Measurements from ENCODE around the gene TECPR1.
"Not testable (repeated sequence)": the region's sequence is repeated elsewhere in the genome, so short reads cannot be mapped to it uniquely, and the experiment has no call there.

TECPR1 gene

DNA sequence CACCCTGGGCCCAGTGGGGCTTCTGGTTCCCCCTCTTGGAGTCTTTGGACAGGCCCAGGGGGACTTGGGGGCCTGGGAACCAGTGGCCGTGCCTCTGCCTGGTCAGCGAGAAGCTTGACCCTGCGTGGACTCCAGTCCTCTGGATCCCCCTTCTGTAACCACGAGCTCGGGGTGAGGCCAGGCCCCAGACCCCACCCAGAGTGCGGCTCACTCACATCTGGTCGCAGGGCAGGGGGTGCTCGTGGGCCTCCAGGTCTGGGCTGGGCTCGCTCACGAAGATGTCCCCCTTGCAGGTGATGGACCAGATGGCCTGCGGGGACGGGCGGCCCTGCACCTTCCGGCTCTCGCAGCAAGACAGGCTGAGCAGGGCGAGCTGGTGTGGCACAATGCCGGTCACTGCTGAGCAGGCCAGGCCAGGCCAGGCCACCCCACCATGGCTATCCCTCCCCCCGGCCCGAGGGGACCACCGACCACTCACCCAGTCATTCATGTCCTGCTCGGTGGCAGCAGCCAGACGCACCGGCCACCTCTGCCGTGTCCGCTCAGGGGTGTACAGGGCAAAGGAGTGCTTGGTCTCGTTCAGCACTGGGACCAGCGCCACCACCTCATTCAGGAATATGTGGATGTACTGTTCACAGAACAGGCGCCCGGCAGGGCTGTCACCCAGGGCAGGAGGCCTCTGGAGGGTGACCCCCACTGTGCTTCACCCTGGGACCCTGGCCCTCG, 21.1 kb downstream of the TECPR1 start:
- in situ Hi-C loops (cut with HindIII; ENCODE audit: low sequenced_read_pairs): no loop called here

DNA sequence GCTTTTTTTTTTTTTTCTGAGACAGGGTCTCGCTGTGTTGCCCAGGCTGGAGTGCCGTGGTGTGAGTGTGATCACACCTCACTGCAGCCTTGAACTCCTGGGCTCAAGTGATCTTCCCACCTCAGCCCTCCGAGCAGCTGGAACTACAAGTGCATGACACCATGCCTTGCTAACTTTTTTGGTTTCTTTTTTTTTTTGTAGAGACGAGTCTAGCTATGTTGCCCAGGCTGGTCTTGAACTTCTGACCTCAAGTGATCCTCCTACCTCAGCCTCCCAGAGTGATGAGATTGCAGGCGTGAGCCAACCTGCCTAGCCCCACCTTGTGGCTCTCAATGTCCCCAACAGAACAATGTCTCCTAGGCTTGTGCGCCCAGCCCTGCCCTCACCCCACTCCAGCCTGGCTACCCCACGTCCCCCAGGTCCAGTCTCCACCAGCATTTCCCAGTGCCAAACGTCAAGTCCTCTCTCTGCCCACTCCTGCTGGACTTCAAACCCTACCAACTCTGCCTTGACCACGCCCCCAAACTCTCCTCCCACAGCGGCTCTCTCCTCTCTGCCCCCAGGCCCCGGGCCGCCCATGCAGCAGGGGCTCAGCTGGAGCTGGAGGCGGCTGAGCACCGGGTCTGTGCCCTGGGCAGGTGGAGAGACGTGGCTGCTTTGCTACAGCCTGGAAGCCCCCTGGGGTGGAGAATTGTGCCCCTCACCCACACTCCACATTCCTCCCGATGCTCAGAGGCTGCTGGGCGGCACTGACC, 21.9 kb downstream of the TECPR1 start:
- in situ Hi-C loops (cut with HindIII; ENCODE audit: low sequenced_read_pairs): no loop called here

DNA sequence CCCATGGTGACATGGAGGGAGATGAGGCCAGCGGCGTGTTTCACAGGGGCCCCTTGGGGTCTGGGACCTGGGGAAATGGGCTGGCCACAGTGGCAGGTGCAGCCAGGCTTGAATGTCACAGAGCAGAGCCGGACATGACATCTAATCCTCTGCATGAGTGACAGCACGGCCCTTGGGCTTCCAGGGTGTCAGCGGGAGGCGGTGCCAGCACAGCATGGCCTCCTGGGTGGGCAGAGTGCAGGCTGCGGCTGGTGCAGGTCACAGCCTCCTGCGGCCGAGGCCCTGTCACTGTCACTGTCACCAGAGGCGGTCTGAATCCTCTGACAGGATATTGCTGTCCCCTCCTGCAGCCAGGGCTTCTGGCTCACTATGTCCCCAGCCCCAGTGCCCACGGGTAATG, 22.6 kb downstream of the TECPR1 start:
- in situ Hi-C loops (cut with HindIII; ENCODE audit: low sequenced_read_pairs): no loop called here

DNA sequence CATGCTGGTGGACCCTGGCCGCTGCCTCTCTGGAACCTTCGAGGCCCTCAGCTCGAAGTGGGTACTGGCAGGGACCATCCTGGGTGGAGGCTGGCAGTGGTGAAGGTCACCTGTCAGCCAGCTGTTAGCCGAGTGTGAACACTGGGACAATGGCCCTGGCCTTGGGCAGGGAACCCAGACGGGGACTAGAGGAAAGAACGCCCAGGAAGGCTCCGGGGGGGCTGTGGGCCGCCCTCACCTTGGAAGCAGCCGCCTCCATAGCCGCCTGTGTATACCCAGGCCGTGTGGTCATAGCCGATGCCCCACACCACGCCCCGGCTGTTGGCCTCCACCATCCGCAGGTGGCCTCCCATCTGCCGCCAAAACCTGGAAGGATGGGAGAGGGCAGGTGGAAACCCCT, 23.2 kb downstream of the TECPR1 start:
- in situ Hi-C loops (cut with HindIII; ENCODE audit: low sequenced_read_pairs): no loop called here

DNA sequence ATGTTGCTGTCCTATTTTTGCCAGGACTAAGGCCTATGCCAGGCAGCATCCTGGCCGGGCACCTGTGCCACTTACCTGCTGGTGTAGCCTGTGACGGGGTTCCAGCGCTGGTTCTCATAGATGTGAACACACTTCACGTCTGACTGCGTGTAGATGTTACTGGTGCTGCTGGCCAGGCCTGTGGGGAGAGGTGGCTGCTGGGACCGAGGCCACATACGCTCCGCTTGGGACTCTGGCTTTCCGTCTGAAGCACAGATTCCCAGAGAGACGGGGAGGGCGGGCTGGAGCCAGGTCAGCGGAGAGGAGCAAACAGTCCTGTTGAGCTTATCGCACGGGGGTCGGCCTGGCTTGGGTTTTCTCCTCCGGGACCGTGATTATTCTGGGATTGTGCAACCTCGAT, 24.1 kb downstream of the TECPR1 start:
- in situ Hi-C loops (cut with HindIII; ENCODE audit: low sequenced_read_pairs): no loop called here

DNA sequence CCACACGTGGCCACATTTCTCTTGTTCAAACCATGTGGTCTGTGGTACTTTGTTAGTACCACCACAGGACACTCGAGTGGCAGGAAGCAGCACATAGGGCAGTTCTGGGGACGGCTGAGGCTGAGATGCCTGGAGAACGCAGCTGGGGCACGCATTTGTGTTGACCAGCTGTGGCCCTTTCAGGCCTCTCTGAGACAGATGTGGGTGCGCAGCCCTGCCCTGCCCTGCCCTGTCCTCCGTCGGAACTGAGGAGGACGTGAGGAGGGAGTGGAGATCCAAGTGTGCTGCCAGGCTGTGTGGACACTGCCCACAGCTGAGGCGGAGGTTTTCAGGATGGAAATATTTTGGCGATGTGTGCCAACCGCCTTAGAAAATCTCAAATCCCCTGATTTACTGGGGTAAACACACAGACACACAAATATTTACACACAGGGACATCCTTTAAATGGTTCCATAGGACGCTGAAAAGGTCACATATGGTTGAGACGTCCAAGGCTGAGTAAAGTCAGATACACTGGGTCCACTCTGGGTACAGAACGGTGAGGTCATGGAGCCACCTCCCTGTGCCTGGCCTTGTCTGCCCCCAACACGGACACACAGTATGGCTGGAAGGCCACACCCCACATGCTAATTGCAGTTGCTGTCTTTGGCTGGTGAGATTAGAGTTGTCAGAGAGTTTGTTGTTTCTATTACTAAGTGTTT, 26.0 kb downstream of the TECPR1 start:
- in situ Hi-C loops (cut with HindIII; ENCODE audit: low sequenced_read_pairs): no loop called here

DNA sequence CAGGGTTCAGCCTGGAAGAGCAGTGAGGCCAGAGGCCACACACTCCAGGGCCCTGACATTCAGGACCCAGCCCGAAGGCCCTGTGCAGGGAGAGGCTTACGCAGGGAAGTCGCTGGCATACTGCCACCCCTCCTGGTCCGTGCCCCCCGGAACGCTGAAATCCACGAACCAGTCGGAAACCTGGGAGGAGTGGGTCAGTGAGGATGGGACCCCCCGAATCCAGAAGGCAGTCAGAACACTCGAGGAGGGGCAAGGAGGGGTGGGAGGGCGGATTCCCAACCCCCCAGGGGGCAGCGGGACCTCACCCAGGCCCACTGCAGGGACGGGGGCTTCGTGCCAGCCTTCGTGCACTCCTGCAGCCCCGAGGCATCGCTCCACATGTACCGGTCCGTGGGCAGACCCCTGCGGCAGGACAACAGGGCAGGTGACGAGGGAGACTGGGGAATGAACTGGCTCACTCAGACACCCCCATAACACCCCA, 27.3 kb downstream of the TECPR1 start:
- in situ Hi-C loops (cut with HindIII; ENCODE audit: low sequenced_read_pairs): no loop called here

DNA sequence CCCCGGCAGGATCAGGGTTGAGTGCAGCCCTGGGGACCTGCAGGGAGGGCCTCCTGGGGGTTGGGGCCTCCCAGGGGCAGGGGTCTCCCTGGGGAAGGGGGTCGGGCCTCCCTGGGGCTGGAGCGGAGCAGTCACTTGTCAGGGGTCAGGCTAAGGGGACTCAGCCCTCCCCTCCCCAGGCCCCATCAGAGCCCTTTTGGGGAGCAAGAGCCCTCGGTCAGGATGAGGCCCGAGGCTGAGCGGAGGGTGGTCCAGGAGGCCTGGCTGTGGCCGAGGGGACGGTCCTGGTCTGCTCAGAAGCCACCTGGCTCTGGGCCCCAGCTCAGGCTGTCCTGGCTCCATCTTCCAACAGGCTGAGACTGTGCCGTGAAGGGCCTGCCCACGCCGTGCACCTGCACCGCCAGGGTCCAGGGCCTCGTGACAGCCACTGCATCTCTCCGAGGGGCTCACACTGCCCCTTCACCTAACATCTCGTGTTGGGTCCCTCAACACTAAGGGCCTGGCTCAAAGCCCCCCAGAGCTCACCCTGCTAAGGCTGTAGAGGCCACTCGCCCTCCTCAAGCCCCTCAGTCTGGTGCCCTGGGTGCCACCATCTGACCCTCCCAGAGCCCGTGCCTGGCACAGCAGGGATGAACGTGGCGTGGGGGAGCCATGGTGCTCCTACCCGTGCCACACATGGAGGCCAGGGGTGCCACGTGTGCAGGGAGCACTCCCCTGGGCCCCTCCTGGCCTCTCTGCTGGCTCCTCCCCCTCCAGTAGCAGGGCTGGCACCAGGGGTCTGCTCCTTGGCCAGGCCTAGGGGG, 27.9 kb downstream of the TECPR1 start:
- in situ Hi-C loops (cut with HindIII; ENCODE audit: low sequenced_read_pairs): no loop called here

DNA sequence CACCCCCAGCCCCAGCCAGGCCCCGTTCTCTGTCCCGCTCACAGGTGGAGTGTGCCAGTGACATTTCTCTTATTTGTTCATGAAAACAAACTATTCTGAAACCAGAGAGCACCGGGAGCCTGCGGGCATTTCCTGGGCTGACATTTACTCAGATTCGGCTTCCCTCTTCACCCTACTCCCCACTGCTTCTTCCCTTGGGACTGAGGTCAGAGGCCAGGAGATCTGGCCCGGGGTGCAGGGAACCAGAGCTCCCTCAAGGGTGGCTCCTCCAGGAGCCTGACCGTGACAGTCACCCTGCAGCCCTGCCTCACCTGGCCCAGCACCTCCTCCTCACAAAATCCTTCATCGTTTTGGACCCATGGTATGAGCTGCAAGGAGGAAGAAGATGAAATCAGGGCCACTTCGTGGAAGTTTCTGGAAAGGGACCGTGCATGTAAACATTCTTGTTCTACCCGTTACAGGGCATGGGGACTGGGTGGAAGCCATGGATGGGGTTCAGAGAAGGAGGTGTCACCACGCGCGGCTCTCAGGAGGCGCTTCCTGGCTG, 28.6 kb downstream of the TECPR1 start:
- in situ Hi-C loops (cut with HindIII; ENCODE audit: low sequenced_read_pairs): no loop called here

DNA sequence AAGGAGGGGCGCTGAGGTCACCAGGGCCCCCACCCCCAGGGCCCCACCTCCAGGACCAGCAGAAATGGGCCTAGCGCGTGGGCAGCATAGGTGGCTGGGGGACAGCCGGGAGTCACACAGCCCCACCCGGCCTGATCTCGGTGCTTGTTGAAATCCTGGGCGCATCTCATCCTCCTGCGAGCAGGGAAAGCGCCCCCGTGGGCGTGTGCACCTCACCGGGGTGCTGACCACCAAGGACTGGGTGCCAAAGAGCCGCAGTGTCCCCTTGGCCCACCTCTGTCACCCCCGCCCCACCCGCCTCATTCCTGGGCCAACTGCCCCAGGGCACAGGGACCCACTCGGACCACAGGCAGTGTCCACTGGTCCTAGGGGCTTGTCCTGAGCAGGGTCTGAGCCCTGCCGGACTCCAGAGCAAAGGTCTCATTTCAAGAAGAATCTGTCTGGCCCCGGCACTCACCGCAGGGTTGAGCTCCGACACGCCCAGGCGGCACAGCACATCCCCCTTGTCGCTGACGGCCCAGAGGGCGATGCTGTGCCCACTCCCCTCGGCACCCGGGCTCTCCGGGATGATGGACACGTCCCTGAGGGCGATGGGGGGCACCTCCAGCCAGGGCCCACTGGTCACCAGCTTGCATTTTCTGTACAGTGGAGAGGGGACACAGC, 29.4 kb downstream of the TECPR1 start:
- in situ Hi-C loops (cut with HindIII; ENCODE audit: low sequenced_read_pairs): no loop called here

DNA sequence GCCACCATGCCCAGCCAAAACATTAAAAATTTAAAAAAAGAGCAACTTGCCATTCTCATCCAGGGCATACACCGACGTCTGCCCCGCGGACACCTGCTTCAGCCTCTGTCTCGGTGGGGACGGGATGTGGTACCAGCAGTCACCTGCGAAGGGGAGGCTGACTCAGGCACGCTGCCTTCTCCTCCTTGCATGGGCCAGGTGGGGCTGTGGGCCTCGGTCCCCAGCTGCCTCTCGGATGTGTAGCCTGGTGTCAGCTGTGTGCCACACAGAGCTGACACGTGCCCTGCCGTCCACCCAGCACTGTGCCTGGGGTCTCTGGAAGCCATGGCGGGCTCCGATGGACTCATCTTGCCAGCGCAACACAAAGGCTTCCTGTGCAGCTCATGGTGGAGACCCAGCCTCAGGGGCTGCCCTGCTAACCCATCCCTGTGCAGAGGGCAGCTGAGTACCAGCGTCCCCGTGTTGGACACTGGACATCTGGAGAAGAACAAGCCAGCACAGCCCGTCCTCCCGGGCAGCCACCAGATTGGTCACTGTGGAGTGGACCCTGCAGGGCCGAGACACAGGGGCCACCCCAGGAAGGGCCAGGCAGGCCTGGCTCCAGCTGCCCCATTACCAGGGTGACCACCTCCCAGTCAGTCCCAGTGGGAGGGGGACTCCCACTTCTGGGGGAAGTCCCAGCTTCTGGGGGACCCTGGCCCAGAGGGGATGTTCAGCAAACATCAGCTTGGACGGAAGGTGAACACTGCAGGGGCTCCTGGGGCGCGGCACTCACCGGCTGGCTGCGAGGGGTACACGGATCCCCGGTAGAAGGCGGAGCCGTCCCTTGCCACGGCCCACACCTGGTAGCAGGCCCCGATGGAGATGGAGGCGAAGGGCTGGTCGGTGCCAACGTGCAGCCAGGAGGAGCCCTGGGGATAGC, 30.2 kb downstream of the TECPR1 start:
- in situ Hi-C loops (cut with HindIII; ENCODE audit: low sequenced_read_pairs): no loop called here

DNA sequence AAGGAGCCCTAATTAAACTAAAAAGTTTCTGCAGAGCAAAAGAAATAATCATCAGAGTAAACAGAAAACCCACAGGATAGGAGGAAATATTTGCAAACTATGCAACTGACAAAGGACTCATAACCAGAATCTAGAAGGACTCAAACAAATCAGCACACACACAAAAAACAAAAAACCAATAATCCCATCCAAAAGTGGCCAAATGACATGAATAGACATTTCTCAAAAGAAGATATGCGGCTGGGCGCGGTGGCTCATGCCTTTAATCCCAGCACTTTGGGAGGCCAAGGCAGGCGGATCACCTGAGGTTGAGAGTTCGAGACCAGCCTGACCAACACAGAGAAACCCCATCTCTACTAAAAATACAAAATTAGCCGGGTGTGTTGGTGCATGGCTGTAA, 32.6 kb downstream of the TECPR1 start:
- in situ Hi-C loops (cut with HindIII; ENCODE audit: low sequenced_read_pairs): not testable (repeated sequence)

DNA sequence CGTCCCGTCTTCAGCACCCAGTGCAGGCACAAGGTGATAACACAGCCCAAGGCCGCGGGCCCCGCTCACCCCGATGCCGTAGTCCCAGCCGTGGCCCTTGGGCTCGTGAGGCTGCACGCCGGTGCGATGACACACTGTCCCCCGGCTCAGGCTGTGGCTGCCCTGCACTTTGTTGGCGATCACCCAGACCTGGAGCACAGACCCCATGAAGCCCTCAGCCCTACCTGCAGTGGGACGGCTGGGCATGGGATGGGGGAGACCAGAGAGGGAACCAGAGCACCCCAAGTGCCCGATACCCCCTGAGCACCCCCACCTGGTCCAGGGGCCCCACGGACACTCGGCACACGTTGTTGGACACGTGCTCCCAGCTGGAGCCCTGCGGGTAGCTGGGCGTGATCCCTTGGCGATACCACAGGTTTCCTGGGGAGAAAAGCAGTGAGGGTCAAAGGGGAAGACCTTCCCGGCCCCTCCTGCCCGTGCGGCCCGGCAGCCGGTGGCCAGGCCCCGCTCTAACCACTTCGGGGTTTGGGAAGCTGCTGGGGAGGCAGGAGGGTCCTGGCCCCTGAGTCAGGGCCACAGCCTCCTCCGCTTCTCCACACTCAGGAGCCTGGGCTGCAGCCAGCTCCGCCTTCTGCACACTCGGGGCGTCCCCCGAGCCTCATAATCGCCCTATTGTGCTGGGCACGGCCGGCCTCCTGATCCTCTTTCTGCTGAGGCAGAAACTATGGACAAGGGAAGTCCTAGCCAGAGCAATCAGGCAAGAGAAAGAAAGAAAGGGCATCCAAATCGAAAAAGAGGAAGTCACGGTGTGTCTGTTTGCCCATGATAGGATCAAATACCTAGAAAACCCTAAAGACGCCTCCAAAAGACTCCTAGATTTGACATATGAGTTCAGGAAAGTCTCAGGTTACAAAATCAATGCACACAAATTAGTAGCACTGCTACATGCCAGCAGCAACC, 34.1 kb downstream of the TECPR1 start:
- in situ Hi-C loops (cut with HindIII; ENCODE audit: low sequenced_read_pairs): no loop called here

DNA sequence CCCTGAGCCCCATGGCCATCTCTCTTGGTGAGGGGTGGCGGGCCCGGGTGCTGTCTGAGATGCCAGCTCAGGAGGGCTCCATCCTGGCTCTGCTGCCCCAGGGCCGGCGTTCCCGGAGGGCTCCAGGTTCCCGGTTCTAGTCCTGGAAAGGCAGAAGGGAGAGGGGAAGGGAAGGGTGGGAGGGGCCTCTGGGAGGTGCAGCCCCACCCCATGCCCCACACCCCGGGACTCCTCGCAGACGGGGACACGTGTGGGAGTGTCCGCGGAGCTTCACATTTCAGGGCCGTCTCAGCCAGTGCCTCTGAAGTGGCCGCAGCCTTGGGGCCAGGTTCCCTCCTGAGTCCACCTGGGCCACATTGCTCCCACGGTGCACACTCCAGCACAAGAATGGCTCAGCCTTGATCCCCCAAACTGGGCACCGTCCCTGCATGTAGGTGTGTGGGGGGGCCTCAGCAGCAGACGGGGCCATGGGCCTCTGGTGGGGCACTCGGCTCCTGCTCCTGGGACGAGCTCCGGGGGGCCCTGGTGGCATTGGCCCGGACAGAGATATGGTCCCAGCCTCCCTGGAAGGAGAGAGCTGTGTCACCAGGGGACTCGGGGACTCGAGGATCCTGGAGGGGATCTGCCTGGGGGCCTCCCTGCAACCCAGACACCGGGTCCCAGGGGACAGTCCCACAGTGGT, 35.0 kb downstream of the TECPR1 start:
- in situ Hi-C loops (cut with HindIII; ENCODE audit: low sequenced_read_pairs): no loop called here

DNA sequence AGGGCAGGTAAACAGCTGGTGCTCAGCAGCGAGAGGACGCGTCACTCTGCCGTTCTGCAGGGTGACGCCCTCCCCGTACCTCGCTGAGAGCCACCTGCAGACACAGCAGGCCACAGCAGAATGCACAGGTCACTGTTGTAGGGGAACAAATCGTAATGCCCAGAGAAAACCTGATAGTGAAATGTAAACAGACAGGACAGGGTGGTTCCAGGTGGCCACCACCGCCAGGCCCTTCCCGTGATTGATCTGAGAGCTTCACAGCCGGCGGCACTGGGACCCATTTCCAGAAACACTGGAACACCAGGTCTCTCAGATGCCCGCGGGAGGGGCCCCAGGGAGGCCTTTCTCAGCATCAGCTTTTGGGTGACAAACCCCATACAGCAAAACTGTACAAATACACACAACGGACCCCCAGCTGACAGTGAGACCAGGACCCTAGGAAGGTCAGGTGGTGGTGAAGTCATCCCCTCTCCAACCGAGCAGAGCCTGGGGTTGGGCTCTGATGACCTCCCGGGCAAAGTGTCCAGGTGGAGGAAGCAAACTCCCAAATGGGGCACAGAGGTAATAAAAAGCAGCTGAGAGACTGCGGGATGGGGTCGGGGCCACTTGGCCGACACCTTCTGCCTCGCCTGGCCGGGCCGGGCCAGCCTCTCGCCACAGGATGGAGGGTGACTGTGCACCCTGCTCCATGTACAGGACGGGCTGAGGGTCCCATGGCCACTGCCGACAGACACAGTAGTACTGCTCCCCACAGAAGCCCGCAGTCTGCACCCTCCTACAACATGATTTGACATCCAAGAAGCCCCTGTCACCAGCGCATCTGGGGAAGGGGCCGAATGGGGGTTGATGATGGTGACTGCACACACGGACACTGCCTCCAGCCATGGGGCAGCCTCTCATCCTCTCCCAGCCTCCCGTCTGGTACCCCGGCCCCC, 36.2 kb downstream of the TECPR1 start:
- in situ Hi-C loops (cut with HindIII; ENCODE audit: low sequenced_read_pairs): no loop called here

DNA sequence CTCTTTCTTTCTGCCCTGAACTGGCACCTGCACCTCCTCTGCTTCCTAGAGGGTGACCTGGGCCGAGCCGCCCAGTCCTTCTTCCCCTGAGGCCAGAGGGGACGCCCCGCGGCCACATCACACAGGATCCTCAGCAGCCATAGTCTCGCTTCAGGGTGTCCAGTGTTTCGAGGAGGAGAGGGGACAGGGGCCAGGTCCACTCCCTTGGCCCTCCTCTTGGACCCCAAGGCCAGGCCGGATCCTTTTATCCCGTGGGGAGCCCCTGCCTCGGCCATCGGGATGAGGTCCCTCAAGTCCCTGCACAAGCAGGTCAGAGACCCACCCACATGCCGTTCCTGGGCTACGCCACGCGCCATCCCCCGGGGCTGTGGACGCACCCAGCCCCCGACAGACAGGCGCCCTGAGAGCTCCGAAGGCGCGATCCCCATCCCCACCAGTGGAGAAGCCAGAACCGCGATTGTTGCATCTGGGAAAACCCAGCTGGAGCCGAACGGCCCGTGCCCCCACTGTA, 37.2 kb downstream of the TECPR1 start:
- in situ Hi-C loops (cut with HindIII; ENCODE audit: low sequenced_read_pairs): no loop called here
